Mammary epithelial cell (primary cell): ENCODE measurements around the gene FBXO46.

ENCODE experiments used
- CTCF ChIP-seq, 2 donors: IDR thresholded peaks in 1 of 2; conservative IDR thresholded peaks in 1 of 2; 2 replicates each; pipeline ENCODE4 v1.5.1; 2011 to 2012; ENCODE audit warnings: inconsistent platforms in 2 of 2, low read length in 2 of 2, mild to moderate bottlenecking in 2 of 2, control low read depth in 1 of 2, low read depth in 1 of 2; ENCODE audit not compliant: insufficient read depth in 1 of 2; ENCODE audit errors: extremely low read depth in 1 of 2
- EZH2 ChIP-seq: IDR thresholded peaks from 2 replicates; pipeline ENCODE4 v1.6.1; 2012; ENCODE audit warnings: low read length, inconsistent platforms, borderline replicate concordance

GRCh38 chr19:45677351-45678230, 53.1 kb downstream of the FBXO46 start:
- no peak for TF ChIP-seq CTCF (conservative IDR thresholded peaks at IDR 0.05 in 1 of 2, IDR thresholded peaks at IDR 0.05 in 1 of 2; ENCODE audit: extremely low read depth in 1 of 2, insufficient read depth in 1 of 2, low read depth in 1 of 2, low read length in 2 of 2)
- no peak for TF ChIP-seq EZH2
